HG03439 (cell line): ENCODE results near the gene GNAI2.
"Not testable (repeated sequence)": the region's sequence is repeated elsewhere in the genome, so short reads cannot be mapped to it uniquely, and the experiment has no call there.

Experiments
- ATAC-seq: cut with Tn5 transposase; IDR thresholded peaks from one replicate; pipeline ENCODE4 v1.9.1; 2021; ENCODE audit warnings: mild to moderate bottlenecking, moderate library complexity; ENCODE audit not compliant: unreplicated experiment

Gene GNAI2

GRCh38 chr3:50204804-50205412 lies 31.1 kb upstream of the GNAI2 start, which contains the start of gene SLC38A3:
Gene SLC38A3 (plus strand): TSS chr3:50205271. CDS start chr3:50214200, 8,929 bp downstream.
- no peak for ATAC-seq

GRCh38 chr3:50205413-50206276 lies 30.4 kb upstream of the GNAI2 start:
- ATAC-seq: no peak

- ATAC-seq: no peak
These were observed 28.5 kb upstream of the GNAI2 start for GRCh38 chr3:50207359-50208042.

DNA sequence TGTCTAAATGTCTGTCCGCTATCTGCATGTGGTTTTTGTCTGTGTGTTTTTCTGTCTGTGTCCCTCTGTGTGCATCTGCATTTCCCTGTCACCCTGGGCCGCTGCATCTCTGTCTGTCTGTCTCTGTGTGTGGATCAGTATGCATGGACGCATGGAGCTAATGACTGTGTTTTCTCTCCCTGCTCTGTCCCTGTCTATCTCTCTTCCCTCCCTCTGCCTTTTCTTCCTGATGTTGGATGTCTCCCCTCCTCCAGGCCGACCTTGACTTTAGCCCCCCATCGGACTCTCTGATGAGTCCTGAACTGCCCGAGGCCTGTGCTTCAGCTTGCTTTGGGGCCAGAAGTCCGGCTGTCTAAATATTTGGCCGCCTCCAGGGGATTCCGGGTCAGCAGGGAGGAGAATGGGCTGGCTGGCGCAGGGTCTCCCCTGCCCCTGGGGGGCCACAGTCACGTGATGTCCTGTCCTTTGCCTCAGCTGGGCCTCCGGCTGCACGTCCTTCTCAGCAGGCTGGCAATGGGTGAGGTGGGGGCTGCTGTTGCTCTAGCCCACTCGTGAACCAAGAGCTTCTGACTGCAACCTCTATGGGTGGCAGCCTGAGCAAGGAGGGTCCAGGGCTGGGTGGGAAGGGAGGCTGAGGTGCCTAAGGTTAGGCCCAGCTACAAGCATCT lies 27.2 kb upstream of the GNAI2 start:
- ATAC-seq: no peak

- ATAC-seq: no peak
These were observed 25.9 kb upstream of the GNAI2 start for GRCh38 chr3:50210176-50210509.

DNA sequence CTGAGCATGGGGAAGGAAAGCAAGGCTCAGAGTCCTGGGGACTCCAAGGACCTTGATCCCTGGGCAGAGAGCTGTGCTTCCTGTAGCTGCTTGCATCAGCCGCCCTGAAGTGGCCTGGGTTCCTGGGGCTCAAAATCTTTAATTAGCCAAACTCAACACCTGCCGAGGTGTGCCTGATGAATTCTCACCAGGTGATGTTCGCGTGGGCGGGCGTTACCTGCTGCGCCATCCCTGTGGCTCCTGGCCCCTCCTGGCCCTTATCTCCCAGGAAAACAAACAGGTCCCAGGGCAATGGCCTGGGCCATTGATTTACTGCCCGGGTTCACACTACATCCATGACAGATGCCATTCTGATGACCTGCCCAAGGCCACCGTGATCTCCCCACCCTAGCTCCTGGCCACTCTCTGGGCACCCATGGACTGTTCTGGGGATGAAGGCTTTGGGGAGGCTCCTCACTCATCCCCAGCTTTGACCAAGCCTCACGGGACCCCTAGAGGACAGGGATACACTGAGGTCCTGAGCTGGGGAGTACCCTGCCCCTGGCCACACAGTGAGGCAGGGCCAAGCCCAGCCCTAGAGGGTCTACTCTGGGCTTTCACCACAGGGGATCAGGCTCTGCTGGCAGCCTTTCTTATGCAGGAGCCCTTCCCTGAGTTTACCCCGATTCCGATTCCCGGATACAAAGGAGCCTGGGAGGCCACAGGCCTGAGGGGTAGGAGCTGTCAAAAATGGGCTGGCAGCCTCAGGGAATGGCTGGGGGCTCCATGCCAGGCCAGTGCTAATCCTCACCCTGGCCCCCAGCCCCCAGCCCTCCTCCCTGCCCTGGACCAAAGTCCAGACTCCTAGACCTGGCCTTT lies 25.3 kb upstream of the GNAI2 start:
- ATAC-seq: no peak

- not testable (repeated sequence) for ATAC-seq
These were observed 24.7 kb upstream of the GNAI2 start for GRCh38 chr3:50211368-50211717.

DNA sequence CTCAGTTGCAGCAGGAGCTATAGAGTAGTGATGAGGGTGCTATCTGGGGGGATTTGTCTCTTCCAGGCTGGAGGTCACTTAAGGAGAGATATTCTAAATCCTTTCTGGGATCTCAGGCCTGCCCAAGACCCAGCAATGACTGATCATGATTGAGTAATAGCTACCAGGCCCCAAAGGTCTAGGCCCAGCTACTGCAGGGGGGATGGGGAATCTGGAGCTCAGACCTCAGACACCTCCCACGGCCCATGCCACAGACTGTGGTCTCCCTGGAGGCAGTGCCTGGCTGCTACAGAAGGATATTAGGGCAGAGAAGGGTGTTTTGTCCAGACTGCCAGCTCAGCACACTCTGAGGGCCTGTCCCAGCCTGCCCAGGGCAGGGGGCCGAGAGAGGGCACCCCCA lies 24.1 kb upstream of the GNAI2 start:
- ATAC-seq: no peak

DNA sequence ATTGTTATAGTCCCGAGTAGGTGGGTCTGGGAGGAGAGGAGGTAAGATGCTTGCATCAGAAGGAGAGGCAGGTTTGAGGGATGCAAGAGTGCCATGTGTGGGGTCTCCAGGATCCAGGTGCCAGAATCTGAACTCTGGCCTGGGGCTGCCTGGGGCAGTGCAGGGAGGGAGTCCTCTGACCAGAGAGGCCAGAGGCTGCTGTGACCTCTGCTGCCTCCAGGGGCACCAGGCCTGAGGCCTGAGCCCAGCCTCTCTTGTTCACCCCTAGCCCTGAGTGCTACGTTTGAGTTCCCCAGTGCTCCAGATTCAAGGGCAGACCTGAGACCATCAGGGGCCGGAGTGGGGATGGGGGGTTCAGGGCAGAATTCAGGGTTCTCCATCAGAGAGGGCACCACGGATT lies 23.5 kb upstream of the GNAI2 start:
- ATAC-seq: no peak

DNA sequence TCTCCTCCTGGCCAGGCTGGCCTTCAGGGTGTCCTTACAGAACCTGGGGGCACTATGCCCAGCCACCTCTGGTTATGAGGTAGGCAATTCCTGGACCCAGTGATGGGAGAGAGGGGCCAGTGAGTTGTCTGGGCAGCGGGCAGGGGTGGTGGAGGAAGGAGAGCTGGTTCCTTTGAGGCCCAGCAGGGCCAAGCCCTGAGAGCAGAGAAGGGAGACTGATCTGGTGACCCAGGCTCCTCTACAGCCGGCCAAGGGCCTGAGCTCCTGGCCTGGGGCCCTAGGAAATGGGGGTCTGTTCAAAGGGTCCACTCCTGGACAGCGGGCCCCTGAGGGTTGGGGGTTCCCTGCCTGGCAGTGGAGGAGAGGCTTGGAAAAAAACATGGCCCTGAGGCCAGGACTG lies 23.0 kb upstream of the GNAI2 start:
- ATAC-seq: no peak

- ATAC-seq: no peak
These were observed 22.6 kb upstream of the GNAI2 start for GRCh38 chr3:50213373-50213772.

GRCh38 chr3:50214824-50215223 lies 21.2 kb upstream of the GNAI2 start:
- no peak for ATAC-seq

GRCh38 chr3:50215529-50215928 lies 20.5 kb upstream of the GNAI2 start:
- no peak for ATAC-seq

DNA sequence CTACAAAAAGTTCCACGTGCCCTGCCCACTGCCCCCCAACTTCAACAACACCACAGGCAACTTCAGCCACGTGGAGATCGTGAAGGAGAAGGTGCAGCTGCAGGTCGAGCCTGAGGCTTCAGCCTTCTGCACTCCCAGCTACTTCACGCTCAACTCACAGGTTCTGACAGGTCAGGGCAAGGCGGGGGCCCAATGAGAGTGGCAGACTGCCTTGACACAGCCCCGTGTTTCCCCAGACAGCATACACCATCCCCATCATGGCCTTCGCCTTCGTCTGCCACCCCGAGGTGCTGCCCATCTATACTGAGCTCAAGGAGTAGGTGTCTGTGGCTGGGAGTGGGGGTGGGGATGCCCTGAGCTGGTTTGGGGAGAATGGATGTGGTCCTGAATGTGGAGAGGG lies 18.3 kb upstream of the GNAI2 start:
- no peak for ATAC-seq

DNA sequence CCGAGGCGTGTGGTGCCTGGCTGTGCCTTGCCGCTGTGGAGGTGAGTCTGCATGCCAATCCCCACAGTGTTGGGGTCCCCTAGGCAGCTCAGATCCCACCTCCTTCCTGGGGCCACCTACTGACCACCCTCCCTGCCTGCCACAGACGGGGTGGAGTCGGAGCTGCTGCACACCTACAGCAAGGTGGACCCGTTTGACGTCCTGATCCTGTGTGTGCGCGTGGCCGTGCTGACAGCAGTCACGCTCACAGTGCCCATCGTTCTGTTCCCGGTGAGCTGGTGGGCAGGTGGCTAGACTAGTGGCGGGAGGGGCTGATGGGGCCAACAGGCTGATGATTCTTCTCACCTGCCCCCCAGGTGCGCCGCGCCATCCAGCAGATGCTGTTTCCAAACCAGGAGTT lies 17.6 kb upstream of the GNAI2 start:
- ATAC-seq: no peak

DNA sequence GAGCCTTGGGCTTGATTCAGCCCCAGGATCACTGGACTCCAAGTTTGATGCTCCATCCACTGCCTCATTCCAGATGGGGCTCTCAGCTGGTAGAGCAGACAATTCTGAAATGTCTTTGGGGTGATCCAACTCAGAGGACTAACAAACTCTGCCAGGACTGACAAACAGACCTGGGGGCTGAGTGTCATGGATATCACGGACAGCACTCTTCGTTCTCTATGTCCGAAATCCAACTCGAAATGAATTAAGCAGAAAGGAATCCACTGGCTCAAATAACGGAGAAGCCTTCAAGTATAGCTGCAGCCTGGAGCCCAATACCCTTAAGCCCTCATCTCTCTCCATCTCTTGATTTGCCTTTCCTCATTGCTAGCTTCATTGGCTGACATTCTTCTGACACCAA lies 16.7 kb upstream of the GNAI2 start:
- no peak for ATAC-seq

GRCh38 chr3:50220109-50220508 lies 15.9 kb upstream of the GNAI2 start:
- no peak for ATAC-seq

- no peak for ATAC-seq
These were observed 15.0 kb upstream of the GNAI2 start for GRCh38 chr3:50221051-50221410.

DNA sequence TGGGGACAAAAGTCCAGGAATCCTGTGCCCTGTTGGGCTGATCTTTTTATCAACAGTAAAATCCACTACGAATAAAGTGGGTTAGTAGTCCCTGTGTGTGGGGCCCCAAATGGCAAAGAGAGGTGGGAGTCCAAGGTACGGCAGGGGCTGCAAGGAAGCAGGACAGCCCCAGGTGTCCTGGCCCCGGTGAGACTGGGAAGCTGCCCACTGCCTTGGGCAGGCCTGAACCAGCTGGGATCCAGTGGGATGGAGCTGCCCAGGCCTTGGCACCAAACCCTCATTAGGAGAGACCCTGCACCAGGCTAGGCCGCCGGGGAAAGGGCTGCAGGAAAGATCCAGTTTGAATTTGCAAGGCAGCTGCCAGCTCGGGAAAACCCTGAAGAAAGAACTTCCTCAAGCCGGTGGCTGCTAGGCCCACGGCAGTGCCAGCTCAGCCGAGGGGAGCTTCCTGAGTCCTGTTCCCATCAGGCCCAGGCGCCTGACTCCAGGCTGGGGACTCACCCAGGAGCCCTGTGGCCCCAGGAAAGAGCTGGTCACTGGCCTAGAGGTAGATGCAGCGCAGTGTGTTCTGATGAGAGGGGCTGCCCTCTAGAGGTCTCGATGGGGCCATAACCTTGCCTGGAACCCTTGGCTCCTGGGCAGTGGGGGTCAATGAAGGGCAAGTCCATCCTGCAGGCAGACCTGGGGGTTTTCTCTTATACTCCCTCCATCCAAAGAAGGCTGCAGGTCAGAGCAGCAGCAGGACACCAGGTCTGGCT lies 14.4 kb upstream of the GNAI2 start:
- ATAC-seq: no peak

DNA sequence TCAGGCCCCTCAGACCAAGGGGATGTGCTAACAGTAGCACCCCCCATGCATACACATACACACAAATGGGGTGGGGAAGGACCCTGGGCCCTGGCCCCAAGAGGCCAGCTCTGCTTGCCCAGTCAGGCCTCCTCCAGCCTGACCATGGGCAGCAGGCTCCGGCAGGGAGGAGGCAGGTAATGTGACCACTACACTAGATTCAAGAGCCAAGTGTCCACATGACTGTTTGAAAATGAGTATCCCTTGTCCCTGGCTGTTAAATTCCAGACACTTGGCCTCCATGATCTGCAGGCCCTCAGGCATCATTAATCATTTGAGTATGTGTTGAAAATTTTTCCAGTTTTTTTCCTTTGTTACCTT lies 13.9 kb upstream of the GNAI2 start:
- ATAC-seq: no peak
